Nephron progenitor cell (in vitro differentiated cells): Measurements from ENCODE around the gene PISD.

Experiments
- DNase-seq: peaks from one replicate; pipeline ENCODE4 v3.0.0; 2021
- H3K27ac Mint-ChIP-seq: 2 replicates; pipeline ENCODE4 v1.8.0; 2021; ENCODE audit warnings: mild to moderate bottlenecking, moderate library complexity, mixed read lengths
- H3K27me3 Mint-ChIP-seq: 2 replicates; pipeline ENCODE4 v1.8.0; 2021; ENCODE audit warnings: mild to moderate bottlenecking, low read depth, mixed read lengths; ENCODE audit not compliant: poor library complexity
- H3K36me3 Mint-ChIP-seq: 2 replicates; pipeline ENCODE4 v1.8.0; 2021; ENCODE audit warnings: low read depth, mixed read lengths
- H3K4me1 Mint-ChIP-seq: 2 replicates; pipeline ENCODE4 v1.8.0; 2021; ENCODE audit warnings: mixed read lengths
- H3K4me3 Mint-ChIP-seq: 2 replicates; pipeline ENCODE4 v1.8.0; 2021; ENCODE audit warnings: mild to moderate bottlenecking, moderate library complexity, mixed read lengths
- H3K9me3 Mint-ChIP-seq: 2 replicates; pipeline ENCODE4 v1.8.0; 2021; ENCODE audit warnings: mild to moderate bottlenecking, moderate library complexity, mixed read lengths
- TF ChIP-seq, protein P1 (sequence below): fragments of 200-600 bp; sonication (generic); IDR thresholded peaks from 2 replicates; pipeline ENCODE4 v1.5.0; 2021; ENCODE audit warnings: antibody characterized with exemption

PISD gene

DNA sequence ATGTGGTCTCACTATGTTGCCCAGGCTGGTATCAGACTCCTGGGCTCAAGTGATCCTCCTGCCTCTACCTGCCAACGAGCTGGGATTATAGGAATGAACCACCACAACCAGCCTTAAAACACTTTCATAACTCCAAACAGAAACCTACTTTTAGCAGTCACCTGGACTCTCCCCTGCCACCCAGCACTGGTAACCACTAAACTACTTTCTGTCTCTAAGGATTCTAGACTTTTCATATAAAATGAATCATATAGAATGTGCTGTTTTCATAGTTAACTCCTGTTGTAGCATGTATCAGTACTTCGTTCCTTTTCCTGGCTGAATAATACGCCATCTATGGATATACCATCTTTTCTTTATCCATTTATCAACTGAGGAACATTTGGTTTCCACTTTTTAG lies 29.4 kb upstream of the PISD start:
- no peaks in the 10 kb centered on the region for H3K27me3 Mint-ChIP-seq
- peaks cover 88% of the 10 kb centered on the region for H3K36me3 Mint-ChIP-seq
- H3K27ac Mint-ChIP-seq = no peak overlapping the region
- no peak for DNase-seq
- H3K9me3 Mint-ChIP-seq = no peaks in the 10 kb centered on the region
- H3K4me3 Mint-ChIP-seq = no peak overlapping the region
- TF ChIP-seq, protein P1, sequence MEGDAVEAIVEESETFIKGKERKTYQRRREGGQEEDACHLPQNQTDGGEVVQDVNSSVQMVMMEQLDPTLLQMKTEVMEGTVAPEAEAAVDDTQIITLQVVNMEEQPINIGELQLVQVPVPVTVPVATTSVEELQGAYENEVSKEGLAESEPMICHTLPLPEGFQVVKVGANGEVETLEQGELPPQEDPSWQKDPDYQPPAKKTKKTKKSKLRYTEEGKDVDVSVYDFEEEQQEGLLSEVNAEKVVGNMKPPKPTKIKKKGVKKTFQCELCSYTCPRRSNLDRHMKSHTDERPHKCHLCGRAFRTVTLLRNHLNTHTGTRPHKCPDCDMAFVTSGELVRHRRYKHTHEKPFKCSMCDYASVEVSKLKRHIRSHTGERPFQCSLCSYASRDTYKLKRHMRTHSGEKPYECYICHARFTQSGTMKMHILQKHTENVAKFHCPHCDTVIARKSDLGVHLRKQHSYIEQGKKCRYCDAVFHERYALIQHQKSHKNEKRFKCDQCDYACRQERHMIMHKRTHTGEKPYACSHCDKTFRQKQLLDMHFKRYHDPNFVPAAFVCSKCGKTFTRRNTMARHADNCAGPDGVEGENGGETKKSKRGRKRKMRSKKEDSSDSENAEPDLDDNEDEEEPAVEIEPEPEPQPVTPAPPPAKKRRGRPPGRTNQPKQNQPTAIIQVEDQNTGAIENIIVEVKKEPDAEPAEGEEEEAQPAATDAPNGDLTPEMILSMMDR = no peak
- no peaks in the 10 kb centered on the region for H3K4me1 Mint-ChIP-seq

DNA sequence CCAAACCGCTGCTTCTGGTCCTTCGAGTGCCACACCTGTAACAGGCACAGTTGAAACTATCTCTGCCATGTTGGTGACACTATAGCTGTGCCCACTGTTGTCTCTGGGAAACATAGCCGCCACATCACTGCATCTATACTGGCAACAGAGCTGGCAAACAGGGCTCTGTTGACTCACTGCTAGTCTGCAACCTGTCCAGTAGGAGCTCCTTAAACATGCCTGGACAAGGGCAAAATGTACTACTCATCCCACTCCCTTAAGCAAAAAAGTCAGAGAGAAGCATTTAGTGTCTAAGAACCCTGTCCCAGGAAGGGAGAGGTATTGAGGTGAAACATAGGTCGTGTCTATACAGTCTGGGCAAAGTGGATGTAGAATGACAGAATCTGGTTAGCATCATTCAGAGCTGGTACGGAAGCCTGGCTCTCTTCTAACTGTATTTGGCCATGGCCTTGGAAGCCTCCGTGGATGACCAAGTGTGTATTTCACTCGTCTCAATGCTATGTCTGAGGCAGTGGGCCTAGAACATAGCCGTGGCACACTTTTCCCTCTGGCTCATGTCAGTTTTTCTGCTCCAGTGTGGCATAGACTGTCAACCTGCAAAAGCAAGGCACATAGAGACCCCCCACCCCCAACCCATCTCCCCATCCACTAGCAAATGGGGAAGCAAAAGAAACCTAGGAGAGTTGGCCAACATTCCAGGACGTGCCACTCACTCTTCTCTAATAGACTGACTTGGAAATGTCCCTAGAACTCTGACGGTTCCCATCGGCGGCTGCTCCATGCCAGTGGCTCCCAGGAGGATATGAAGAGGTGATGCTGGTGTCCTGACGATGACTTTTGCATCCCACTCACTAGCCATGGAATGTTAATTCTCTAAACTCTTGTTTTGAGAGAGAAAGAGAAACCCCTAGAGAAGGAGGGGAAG lies 21.4 kb upstream of the PISD start:
- Mint-ChIP-seq H3K4me1 (peaks cover 6% of the 10 kb centered on the region), H3K9me3 (no peaks in the 10 kb centered on the region), H3K27me3 (no peaks in the 10 kb centered on the region), H3K36me3 (peaks cover 55% of the 10 kb centered on the region), H3K27ac (peak overlapping the region; percentile 93), H3K4me3 (no peak overlapping the region)
- TF ChIP-seq, protein P1 = no peak
- DNase-seq = no peak

DNA sequence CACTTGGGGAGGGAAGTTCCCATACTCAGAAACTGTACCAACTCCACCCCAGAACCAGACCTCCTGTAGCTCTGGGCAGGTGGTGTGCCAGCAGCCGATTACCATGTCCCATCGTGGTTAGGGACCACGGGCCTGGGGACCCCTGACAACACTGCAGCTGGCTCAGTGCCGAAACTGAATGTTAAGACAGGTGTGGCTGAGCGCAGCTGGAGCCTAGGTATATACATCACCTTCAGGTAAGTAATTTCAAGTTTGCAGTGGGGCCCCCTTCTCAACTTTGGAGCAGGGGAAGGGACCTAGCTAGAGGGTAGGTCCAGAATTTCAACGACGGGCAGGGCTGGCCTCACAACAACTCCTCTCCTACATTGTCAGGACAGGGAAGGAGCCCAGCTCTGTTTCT lies 20.7 kb upstream of the PISD start:
- H3K9me3 Mint-ChIP-seq = no peaks in the 10 kb centered on the region
- peak overlapping the region; percentile 93 for H3K27ac Mint-ChIP-seq
- no peaks in the 10 kb centered on the region for H3K27me3 Mint-ChIP-seq
- H3K4me1 Mint-ChIP-seq = peaks cover 6% of the 10 kb centered on the region
- TF ChIP-seq, protein P1 = no peak
- H3K4me3 Mint-ChIP-seq = no peak overlapping the region
- DNase-seq = no peak
- H3K36me3 Mint-ChIP-seq = peaks cover 52% of the 10 kb centered on the region

DNA sequence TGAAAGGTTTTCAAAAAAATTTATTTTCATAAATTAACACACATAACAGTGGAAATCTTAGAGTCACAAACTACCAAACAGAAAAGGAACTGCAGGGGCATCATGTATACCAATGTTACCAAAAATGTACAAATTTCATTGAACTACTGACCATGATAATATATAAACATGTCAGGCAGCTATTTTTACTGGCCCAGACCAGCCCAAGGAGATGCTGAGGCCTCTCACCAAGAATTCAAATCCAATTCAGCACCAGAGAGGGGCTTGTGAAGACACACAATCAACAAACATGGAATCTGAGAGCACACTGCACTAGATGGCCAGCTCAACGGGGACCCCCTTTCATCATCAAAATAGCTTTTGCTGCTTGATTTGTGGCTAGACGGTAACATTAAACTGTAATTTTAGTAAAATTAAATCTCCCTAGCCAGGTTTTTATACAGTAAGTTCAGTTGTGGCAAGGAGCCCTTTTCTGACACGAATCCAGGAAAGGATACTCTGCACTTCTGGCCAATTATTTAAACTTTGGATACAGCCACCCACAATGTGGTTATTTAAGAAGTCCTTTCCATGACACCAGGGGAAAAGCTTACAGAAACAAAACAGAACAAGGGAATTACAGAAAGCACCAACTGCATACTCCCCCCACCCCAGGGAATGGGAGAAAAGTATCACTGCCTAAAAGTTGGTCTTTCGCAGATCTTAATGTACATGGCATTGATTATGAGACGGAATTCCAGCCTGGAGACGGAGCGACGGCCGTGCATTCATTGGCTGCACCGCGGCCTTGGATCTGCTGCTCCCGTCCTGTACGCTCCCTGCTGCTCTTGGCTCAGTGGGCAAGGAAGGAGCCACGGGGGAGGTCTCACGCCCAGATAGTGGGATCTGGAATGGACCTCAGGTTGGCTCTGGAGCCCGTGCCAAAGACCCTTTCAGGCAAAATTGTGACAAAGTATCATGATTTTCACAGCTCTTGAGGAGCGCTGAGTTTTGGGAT lies 19.6 kb upstream of the PISD start:
- Mint-ChIP-seq H3K4me3 (no peak overlapping the region), H3K9me3 (peaks cover 5% of the 10 kb centered on the region), H3K4me1 (peaks cover 10% of the 10 kb centered on the region), H3K27ac (peak overlapping the region; percentile 48), H3K27me3 (peaks cover 4% of the 10 kb centered on the region), H3K36me3 (peaks cover 42% of the 10 kb centered on the region)
- no peak for DNase-seq
- TF ChIP-seq, protein P1 = no peak

DNA sequence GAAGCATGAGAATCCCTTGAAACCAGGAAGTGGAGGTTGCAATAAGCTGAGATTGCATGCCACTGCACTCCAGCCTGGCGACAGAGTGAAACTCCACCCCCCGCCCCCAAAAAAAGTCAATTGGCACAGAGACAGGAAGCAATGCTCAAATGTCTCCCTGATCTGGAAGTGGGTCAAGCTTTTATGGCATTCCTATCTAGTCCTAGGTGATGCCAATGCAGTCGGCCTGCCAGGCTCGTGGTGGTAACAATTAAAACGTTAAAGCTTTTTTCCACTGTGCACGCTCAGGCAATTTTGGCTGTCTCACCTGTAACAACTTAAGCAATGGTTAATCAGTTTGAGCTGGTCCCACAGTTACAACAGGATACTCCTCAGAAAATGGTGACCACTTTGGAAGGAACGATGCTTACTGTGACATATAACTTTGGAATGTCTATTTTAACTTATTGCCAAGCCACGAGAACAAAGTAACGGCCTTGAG lies 18.9 kb upstream of the PISD start:
- TF ChIP-seq, protein P1 = no peak
- no peak for DNase-seq
- no peak overlapping the region for H3K27ac Mint-ChIP-seq
- peaks cover 11% of the 10 kb centered on the region for H3K4me1 Mint-ChIP-seq
- peaks cover 4% of the 10 kb centered on the region for H3K27me3 Mint-ChIP-seq
- peaks cover 7% of the 10 kb centered on the region for H3K9me3 Mint-ChIP-seq
- no peak overlapping the region for H3K4me3 Mint-ChIP-seq
- H3K36me3 Mint-ChIP-seq = peaks cover 38% of the 10 kb centered on the region
